ENCODE data around the gene CCSER1.

DNA sequence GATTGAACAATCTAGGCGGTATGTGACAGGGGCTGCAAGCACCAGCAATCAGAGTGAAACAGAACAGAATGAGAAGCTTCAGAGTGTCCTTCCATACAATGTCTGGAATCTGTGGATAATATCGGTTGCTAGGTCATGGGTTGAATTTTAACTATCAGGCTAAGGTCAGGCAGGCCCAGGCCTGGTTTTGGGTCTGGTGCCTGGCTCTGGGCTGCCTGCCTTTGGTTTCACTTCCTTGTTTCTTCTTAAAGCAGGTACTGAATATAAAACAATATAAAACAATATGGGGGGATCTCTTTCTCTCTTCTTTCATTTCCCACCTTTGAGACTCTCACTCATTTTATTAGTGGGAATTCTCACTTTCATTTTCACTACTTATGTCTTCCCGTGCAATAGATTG lies 962.0 kb downstream of the CCSER1 start:
- TF ChIP-seq, protein P1, sequence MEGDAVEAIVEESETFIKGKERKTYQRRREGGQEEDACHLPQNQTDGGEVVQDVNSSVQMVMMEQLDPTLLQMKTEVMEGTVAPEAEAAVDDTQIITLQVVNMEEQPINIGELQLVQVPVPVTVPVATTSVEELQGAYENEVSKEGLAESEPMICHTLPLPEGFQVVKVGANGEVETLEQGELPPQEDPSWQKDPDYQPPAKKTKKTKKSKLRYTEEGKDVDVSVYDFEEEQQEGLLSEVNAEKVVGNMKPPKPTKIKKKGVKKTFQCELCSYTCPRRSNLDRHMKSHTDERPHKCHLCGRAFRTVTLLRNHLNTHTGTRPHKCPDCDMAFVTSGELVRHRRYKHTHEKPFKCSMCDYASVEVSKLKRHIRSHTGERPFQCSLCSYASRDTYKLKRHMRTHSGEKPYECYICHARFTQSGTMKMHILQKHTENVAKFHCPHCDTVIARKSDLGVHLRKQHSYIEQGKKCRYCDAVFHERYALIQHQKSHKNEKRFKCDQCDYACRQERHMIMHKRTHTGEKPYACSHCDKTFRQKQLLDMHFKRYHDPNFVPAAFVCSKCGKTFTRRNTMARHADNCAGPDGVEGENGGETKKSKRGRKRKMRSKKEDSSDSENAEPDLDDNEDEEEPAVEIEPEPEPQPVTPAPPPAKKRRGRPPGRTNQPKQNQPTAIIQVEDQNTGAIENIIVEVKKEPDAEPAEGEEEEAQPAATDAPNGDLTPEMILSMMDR (IDR thresholded peaks at IDR 0.05) = no peak
- no peak for TF ChIP-seq EP300 (IDR thresholded peaks at IDR 0.05; ENCODE audit: low read depth)
